Epithelial cell of prostate (primary cell): Measurements from ENCODE around the gene C1GALT1C1L.
"Not testable (repeated sequence)": the region's sequence is repeated elsewhere in the genome, so short reads cannot be mapped to it uniquely, and the experiment has no call there.

Experiments
- DNase-seq: peaks from one replicate; pipeline ENCODE4 v3.0.0-alpha.2; 2011; ENCODE audit warnings: low read depth, low spot score
- H3K27ac ChIP-seq: fragments of 450-650 bp; 2 replicates; pipeline ENCODE4 v1.5.1; 2017; ENCODE audit warnings: mild to moderate bottlenecking

The C1GALT1C1L gene

GRCh38 chr2:43676322-43677050, at the start of gene C1GALT1C1L:
Gene C1GALT1C1L, minus strand, starts transcription at chr2:43676429. Its CDS starts 107 bp downstream, at chr2:43676322.
- DNase-seq: peak; percentile 3
- H3K27ac ChIP-seq: no peak within 1 kb of the TSS

GRCh38 chr2:43725711-43726246, 49.5 kb upstream of the C1GALT1C1L start:
- no peak overlapping the region for H3K27ac ChIP-seq

GRCh38 chr2:43724728-43725526, 48.7 kb upstream of the C1GALT1C1L start:
- DNase-seq: no peak
- no peak overlapping the region for H3K27ac ChIP-seq

More at GRCh38 chr2:43725711-43726246, 49.5 kb upstream of the C1GALT1C1L start:
- DNase-seq: no peak

GRCh38 chr2:43718530-43719124, 42.4 kb upstream of the C1GALT1C1L start:
- no peak overlapping the region for H3K27ac ChIP-seq
- DNase-seq: no peak

- no peak for DNase-seq
- no peak overlapping the region for H3K27ac ChIP-seq
Observed at GRCh38 chr2:43717322-43717721, 41.1 kb upstream of the C1GALT1C1L start.

- no peak for DNase-seq
Observed at GRCh38 chr2:43715300-43716098, 39.3 kb upstream of the C1GALT1C1L start.

GRCh38 chr2:43714164-43714563, 37.9 kb upstream of the C1GALT1C1L start:
- peak; percentile 22 for DNase-seq
- no peak overlapping the region for H3K27ac ChIP-seq

More at GRCh38 chr2:43715300-43716098, 39.3 kb upstream of the C1GALT1C1L start:
- H3K27ac ChIP-seq: no peak overlapping the region

- H3K27ac ChIP-seq: no peak overlapping the region
- no peak for DNase-seq
Observed at GRCh38 chr2:43710866-43711265, 34.6 kb upstream of the C1GALT1C1L start.

- no peak overlapping the region for H3K27ac ChIP-seq
- DNase-seq: no peak
Observed at GRCh38 chr2:43708891-43709290, 32.7 kb upstream of the C1GALT1C1L start.

GRCh38 chr2:43708178-43708577, 31.9 kb upstream of the C1GALT1C1L start:
- no peak for DNase-seq
- no peak overlapping the region for H3K27ac ChIP-seq

- DNase-seq: no peak
- no peak overlapping the region for H3K27ac ChIP-seq
Observed at GRCh38 chr2:43707255-43708015, 31.2 kb upstream of the C1GALT1C1L start.

- DNase-seq: no peak
- H3K27ac ChIP-seq: no peak overlapping the region
Observed at GRCh38 chr2:43701111-43701510, 24.9 kb upstream of the C1GALT1C1L start.

GRCh38 chr2:43699761-43700160, 23.5 kb upstream of the C1GALT1C1L start:
- no peak for DNase-seq
- no peak overlapping the region for H3K27ac ChIP-seq

GRCh38 chr2:43698140-43698539, 21.9 kb upstream of the C1GALT1C1L start:
- not testable (repeated sequence) for H3K27ac ChIP-seq, DNase-seq

- H3K27ac ChIP-seq: no peak overlapping the region
- no peak for DNase-seq
Observed at GRCh38 chr2:43692428-43692994, 16.3 kb upstream of the C1GALT1C1L start.

- DNase-seq: no peak
- H3K27ac ChIP-seq: no peak overlapping the region
Observed at GRCh38 chr2:43689999-43690398, 13.8 kb upstream of the C1GALT1C1L start.

- no peak overlapping the region for H3K27ac ChIP-seq
- DNase-seq: no peak
Observed at GRCh38 chr2:43685357-43685756, 9.1 kb upstream of the C1GALT1C1L start.

GRCh38 chr2:43677783-43678182, 1.6 kb upstream of the C1GALT1C1L start:
- H3K27ac ChIP-seq, DNase-seq: not testable (repeated sequence)
